Measurements from ENCODE around the gene RMND5A.

RMND5A gene

GRCh38 chr2:86808315-86809161, 88.4 kb downstream of the RMND5A start (continued):
- peak; percentile 60; the same call in 1 of the 2 replicates for TF ChIP-seq SP7 (tag by site-specific recombination; IDR thresholded peaks at IDR 0.05)
- TF ChIP-seq ZNF48 (tag by site-specific recombination; IDR thresholded peaks at IDR 0.05) = no peak
- TF ChIP-seq PRDM6 (tag by site-specific recombination; IDR thresholded peaks at IDR 0.05) = no peak
- TF ChIP-seq GLI2 (tag by site-specific recombination; IDR thresholded peaks at IDR 0.05; ENCODE audit: borderline replicate concordance, low read depth) = no peak
- no peak for TF ChIP-seq ZNF423 (tag by site-specific recombination; IDR thresholded peaks at IDR 0.05)
- peak; percentile 5; the same call in 1 of the 2 replicates for TF ChIP-seq ZNF548 (tag by site-specific recombination; IDR thresholded peaks at IDR 0.05)
- 0 out of 2 replicates have a peak, but pooled peaks have one; percentile 16 for TF ChIP-seq ZBTB11 (tag by site-specific recombination; conservative IDR thresholded peaks at IDR 0.05; ENCODE audit: low read depth)
- TF ChIP-seq ZNF777 (tag by site-specific recombination; IDR thresholded peaks at IDR 0.05; ENCODE audit: borderline replicate concordance) = peak; percentile 31; the same call in 1 of the 2 replicates
- no peak for TF ChIP-seq OVOL3 (tag by site-specific recombination; IDR thresholded peaks at IDR 0.05)
- peak; percentile 56; the same call in 1 of the 2 replicates for TF ChIP-seq ZNF2 (tag by site-specific recombination; IDR thresholded peaks at IDR 0.05)
- TF ChIP-seq KLF10 (tag by site-specific recombination; IDR thresholded peaks at IDR 0.05) = 0 out of 2 replicates have a peak, but pooled peaks have one; percentile 12
- TF ChIP-seq YY1 (tag by site-specific recombination; IDR thresholded peaks at IDR 0.05) = no peak
- no peak for TF ChIP-seq ZNF571 (tag by site-specific recombination; IDR thresholded peaks at IDR 0.05)
- no peak for TF ChIP-seq ZNF292 (tag by site-specific recombination; IDR thresholded peaks at IDR 0.05; ENCODE audit: borderline replicate concordance, low read depth)
- peak; percentile 96 for TF ChIP-seq CTCF (tag by site-specific recombination; IDR thresholded peaks at IDR 0.05)
- no peak for TF ChIP-seq INSM2 (tag by site-specific recombination; IDR thresholded peaks at IDR 0.05)
- TF ChIP-seq ZXDB (tag by site-specific recombination; IDR thresholded peaks at IDR 0.05) = peak; percentile 92
- no peak for TF ChIP-seq ZNF37A (tag by site-specific recombination; IDR thresholded peaks at IDR 0.05)
- no peak for TF ChIP-seq ZBTB49 (tag by site-specific recombination; IDR thresholded peaks at IDR 0.05; ENCODE audit: low read depth)
- peak; percentile 77 for TF ChIP-seq ZBTB20 (tag by site-specific recombination; IDR thresholded peaks at IDR 0.05)
- no peak for TF ChIP-seq KLF17 (tag by site-specific recombination; IDR thresholded peaks at IDR 0.05)
- TF ChIP-seq ZNF791 (tag by site-specific recombination; IDR thresholded peaks at IDR 0.05) = no peak
- peak; percentile 45; the same call in 1 of the 2 replicates for TF ChIP-seq ZSCAN30 (tag by site-specific recombination; IDR thresholded peaks at IDR 0.05)
- peak; percentile 40 for TF ChIP-seq ZBTB26 (tag by site-specific recombination; optimal IDR thresholded peaks at IDR 0.05)
- TF ChIP-seq GFI1B (tag by site-specific recombination; IDR thresholded peaks at IDR 0.05) = no peak
- TF ChIP-seq ZNF530 (tag by site-specific recombination; IDR thresholded peaks at IDR 0.05; ENCODE audit: low read depth) = no peak
